Cardiac septum (tissue), 1 donor: ENCODE measurements around the gene ROCK2. TPM values are rescaled to one million over a fixed set of nuclear protein-coding genes. Genes with fewer than 3 reads are reported as not detected.

Experiments used
- DNase-seq: peaks from one replicate; pipeline ENCODE4 v3.0.0-alpha.2; 2020; ENCODE audit warnings: low spot score
- intact Hi-C: fragments of 100-400 bp; cut with DNase I; formaldehyde crosslinking; loops from one replicate; pipeline ENCODE4 v1.14.0; 2022
- total RNA-seq: library from RNA; stranded (reverse); fragmentation: NEBNext Ultra II Directional; extraction: Animal tissue kit (Norgen Biotek cat#: 25700); gene quantifications from one replicate; pipeline ENCODE4 v1.2.1, GENCODE V29; 2021
- donor health status: DM: no; HTN: no; CAD: no.

The ROCK2 gene
- total RNA-seq, 1 donor from 2014 or later, result 48.6 TPM

- no peak for DNase-seq
- intact Hi-C loops, result no loop called here
These were observed 197.2 kb downstream of the ROCK2 start for GRCh38 chr2:11147263-11147662.

- DNase-seq, result no peak
- intact Hi-C loops, result no loop called here
These were observed 198.4 kb downstream of the ROCK2 start for GRCh38 chr2:11146076-11146475.

GRCh38 chr2:11145350-11145749, 199.1 kb downstream of the ROCK2 start:
- no peak for DNase-seq
- intact Hi-C loops, result no loop called here

- DNase-seq, result no peak
- intact Hi-C loops, result no loop called here
These were observed 199.7 kb downstream of the ROCK2 start for GRCh38 chr2:11144738-11145079.

GRCh38 chr2:11144077-11144737, 200.2 kb downstream of the ROCK2 start:
- DNase-seq, result no peak
- intact Hi-C loops, result no loop called here

- intact Hi-C loops, result no loop called here
- DNase-seq, result no peak
These were observed 201.4 kb downstream of the ROCK2 start for GRCh38 chr2:11142987-11143386.

GRCh38 chr2:11142330-11142729, 202.1 kb downstream of the ROCK2 start:
- no peak for DNase-seq

GRCh38 chr2:11141319-11141718, 203.1 kb downstream of the ROCK2 start:
- no peak for DNase-seq
- intact Hi-C loops, result no loop called here

More at GRCh38 chr2:11142330-11142729, 202.1 kb downstream of the ROCK2 start:
- intact Hi-C loops, result no loop called here

- no peak for DNase-seq
- intact Hi-C loops, result no loop called here
These were observed 203.9 kb downstream of the ROCK2 start for GRCh38 chr2:11140492-11140891.

- intact Hi-C loops, result loop anchor here (5.0 to 10.0 kb wide), 4 partner anchors 73 to 453 kb away; no protein-coding TSS in a partner anchor
- no peak for DNase-seq
These were observed 210.1 kb downstream of the ROCK2 start for GRCh38 chr2:11134349-11134748.

GRCh38 chr2:11133936-11134320, 210.5 kb downstream of the ROCK2 start:
- intact Hi-C loops, result loop anchor here (5.0 to 10.0 kb wide), 4 partner anchors 73 to 453 kb away; no protein-coding TSS in a partner anchor

GRCh38 chr2:11133238-11133935, 211.0 kb downstream of the ROCK2 start:
- intact Hi-C loops, result loop anchor here (5.0 to 10.0 kb wide), 4 partner anchors 74 to 454 kb away; no protein-coding TSS in a partner anchor
- no peak for DNase-seq

More at GRCh38 chr2:11133936-11134320, 210.5 kb downstream of the ROCK2 start:
- DNase-seq, result no peak

- no peak for DNase-seq
- intact Hi-C loops, result loop anchor here (5.0 to 10.0 kb wide), 4 partner anchors 75 to 455 kb away; no protein-coding TSS in a partner anchor
These were observed 212.3 kb downstream of the ROCK2 start for GRCh38 chr2:11132036-11132671.

GRCh38 chr2:11131166-11131920, 213.1 kb downstream of the ROCK2 start:
- DNase-seq, result no peak
- intact Hi-C loops, result loop anchor here (2.0 to 10.0 kb wide), 5 partner anchors 76 to 456 kb away; no protein-coding TSS in a partner anchor

Other genes starting within 250 kb of the ROCK2 start
- gene SLC66A3, start 189.2 kb downstream of the ROCK2 start, total RNA-seq, result 9.7 TPM
- gene E2F6, start 121.5 kb upstream of the ROCK2 start, total RNA-seq, result 18.7 TPM
- gene GREB1, start 189.4 kb upstream of the ROCK2 start, total RNA-seq, result 2.9 TPM